GM23338 (cell line): Measurements from ENCODE around the gene ARID1B. TPM values are rescaled to one million over a fixed set of nuclear protein-coding genes. Genes with fewer than 3 reads are reported as not detected.

ENCODE experiments used
- ATAC-seq: fragments of 200-7000 bp; cut with Tn5 transposase; 3 replicates; pipeline ENCODE4 v1.9.1; 2020
- DNase-seq: peaks from one replicate; pipeline ENCODE4 v3.0.0-alpha.2; 2015; ENCODE audit warnings: low spot score
- H2AFZ ChIP-seq: fragments of 200-600 bp; sonication (generic); 2 replicates; pipeline ENCODE4 v1.8.0; 2016; ENCODE audit warnings: antibody characterized with exemption, mild to moderate bottlenecking, moderate library complexity
- H3F3A ChIP-seq: fragments of 200-600 bp; sonication (generic); replicated peaks from 2 replicates; pipeline ENCODE4 v1.8.0; 2017; ENCODE audit warnings: antibody characterized with exemption, mixed run types, low read depth
- H3K27ac ChIP-seq: fragments of 200-600 bp; sonication (generic); 2 replicates; pipeline ENCODE4 v1.6.1; 2016; ENCODE audit warnings: low read depth
- H3K27me3 ChIP-seq: fragments of 200-600 bp; sonication (generic); 2 replicates; pipeline ENCODE4 v1.8.0; 2016; ENCODE audit warnings: mild to moderate bottlenecking, mixed run types, moderate library complexity; ENCODE audit not compliant: insufficient read depth
- H3K36me3 ChIP-seq: fragments of 200-600 bp; sonication (generic); 2 replicates; pipeline ENCODE4 v1.8.0; 2016; ENCODE audit warnings: mild to moderate bottlenecking; ENCODE audit not compliant: insufficient read depth
- H3K4me1 ChIP-seq: fragments of 200-600 bp; sonication (generic); 2 replicates; pipeline ENCODE4 v1.8.0; 2016; ENCODE audit warnings: mild to moderate bottlenecking, moderate library complexity; ENCODE audit not compliant: insufficient read depth
- H3K4me2 ChIP-seq: fragments of 200-600 bp; sonication (generic); 2 replicates; pipeline ENCODE4 v1.7.1; 2017; ENCODE audit warnings: mixed run types
- H3K4me3 ChIP-seq: fragments of 200-600 bp; sonication (generic); 2 replicates; pipeline ENCODE4 v1.6.1; 2016; ENCODE audit warnings: mixed run types
- H3K79me2 ChIP-seq: fragments of 200-600 bp; sonication (generic); replicated peaks from 2 replicates; pipeline ENCODE4 v1.8.0; 2017; ENCODE audit warnings: mild to moderate bottlenecking; ENCODE audit not compliant: insufficient read depth
- H3K9me2 ChIP-seq: fragments of 200-600 bp; sonication (generic); 2 replicates; pipeline ENCODE4 v1.8.0; 2017; ENCODE audit not compliant: insufficient read depth
- H4K20me1 ChIP-seq: fragments of 200-600 bp; sonication (generic); replicated peaks from 2 replicates; pipeline ENCODE4 v1.8.0; 2017; ENCODE audit warnings: mild to moderate bottlenecking; ENCODE audit not compliant: insufficient read depth
- H3K27ac Mint-ChIP-seq: 2 replicates; pipeline ENCODE4 v1.8.0; 2020; ENCODE audit warnings: inconsistent platforms, mild to moderate bottlenecking, moderate library complexity, mixed read lengths
- H3K27me3 Mint-ChIP-seq: 3 replicates; pipeline ENCODE4 v1.8.0; 2022; ENCODE audit warnings: low read depth, mild to moderate bottlenecking, moderate library complexity, mixed read lengths, inconsistent platforms; ENCODE audit not compliant: insufficient read depth, poor library complexity
- H3K36me3 Mint-ChIP-seq: 3 replicates; pipeline ENCODE4 v1.8.0; 2021; ENCODE audit warnings: low read depth, mild to moderate bottlenecking, inconsistent platforms, moderate library complexity, mixed read lengths
- H3K4me1 Mint-ChIP-seq: 3 replicates; pipeline ENCODE4 v1.8.0; 2020; ENCODE audit warnings: mild to moderate bottlenecking, inconsistent platforms, mixed read lengths
- H3K4me3 Mint-ChIP-seq: 3 replicates; pipeline ENCODE4 v1.8.0; 2021; ENCODE audit warnings: moderate library complexity, mild to moderate bottlenecking, inconsistent platforms, mixed read lengths
- H3K9me3 Mint-ChIP-seq: 3 replicates; pipeline ENCODE4 v1.8.0; 2020; ENCODE audit warnings: moderate library complexity, mild to moderate bottlenecking, inconsistent platforms, mixed read lengths
- CTCF ChIP-seq, 2 experiments: fragments of 200-600 bp in 1 of 2; sonication (generic) in 1 of 2; conservative IDR thresholded peaks; 2 replicates each; pipeline versions ENCODE4 v1.5.1 to v1.6.1; 2016 to 2017; ENCODE audit warnings: antibody characterized with exemption in 2 of 2, low read depth in 2 of 2, mild to moderate bottlenecking in 2 of 2, moderate library complexity in 1 of 2
- ETS1 ChIP-seq: IDR thresholded peaks from 2 replicates; pipeline ENCODE4 v1.6.1; 2016; ENCODE audit warnings: antibody characterized with exemption
- EZH2phosphoT487 ChIP-seq: fragments of 200-600 bp; sonication (generic); IDR thresholded peaks from one replicate; pipeline ENCODE4 v1.8.1; 2018; ENCODE audit warnings: antibody characterized with exemption; ENCODE audit not compliant: unreplicated experiment
- NANOG ChIP-seq: IDR thresholded peaks from 2 replicates; pipeline ENCODE4 v1.6.1; 2016; ENCODE audit warnings: antibody characterized with exemption, borderline replicate concordance
- POLR2AphosphoS5 ChIP-seq: IDR thresholded peaks from 2 replicates; pipeline ENCODE4 v1.6.1; 2016; ENCODE audit warnings: antibody characterized with exemption, low read depth
- REST ChIP-seq: IDR thresholded peaks from one replicate; pipeline ENCODE4 v1.6.1; 2018; ENCODE audit warnings: antibody characterized with exemption; ENCODE audit not compliant: unreplicated experiment
- polyA plus RNA-seq: library from polyadenylated mRNA; unstranded; fragments of >200 nt; fragmentation: Nextera tagmentation; extraction: Ambion mirVana; gene quantifications from 2 replicates; pipeline ENCODE4 v1.2.1, GENCODE V29; 2016
- total RNA-seq: library from RNA; depleted of rRNA; stranded (reverse); fragments of >200 nt; shearing (Covaris generic); gene quantifications from 2 replicates; pipeline ENCODE4 v1.2.3, GENCODE V29; 2014

The ARID1B gene
- total and polyA plus RNA-seq, 2 experiments from 2014 or later = 59.3 to 72.2 TPM

GRCh38 chr6:157215717-157216116 lies 438.5 kb downstream of the ARID1B start (continued):
- TF ChIP-seq REST (no peak), POLR2AphosphoS5 (no peak), CTCF (conservative IDR thresholded peaks at IDR 0.05; ENCODE audit: low read depth in 2 of 2) (no peak), NANOG (no peak), EZH2phosphoT487 (no peak)

GRCh38 chr6:157216570-157216969 lies 439.4 kb downstream of the ARID1B start:
- ATAC-seq = no peak
- peaks cover 2% of the 10 kb centered on the region; the same call in 1 of the 2 replicates for H3K9me2 ChIP-seq
- no peak overlapping the region for H2AFZ ChIP-seq
- TF ChIP-seq ETS1 = no peak
- no peaks in the 10 kb centered on the region for H3K79me2 ChIP-seq
- H3K27me3 ChIP-seq = no peaks in the 10 kb centered on the region
- no peaks in the 10 kb centered on the region; the same call in 2 of the 3 replicates for H3K36me3 Mint-ChIP-seq
- no peak for DNase-seq
- H3K4me1 Mint-ChIP-seq = peaks cover 16% of the 10 kb centered on the region
- no peak overlapping the region for H3K27ac Mint-ChIP-seq
- H3F3A ChIP-seq = no peaks in the 10 kb centered on the region
- peaks cover 2% of the 10 kb centered on the region for H3K27me3 Mint-ChIP-seq
- no peaks in the 10 kb centered on the region for H3K4me1 ChIP-seq
- H3K27ac ChIP-seq = no peak overlapping the region
- H3K4me2 ChIP-seq = no peak overlapping the region
- H4K20me1 ChIP-seq = no peaks in the 10 kb centered on the region
- H3K36me3 ChIP-seq = no peaks in the 10 kb centered on the region
- no peak overlapping the region for H3K4me3 ChIP-seq
- no peaks in the 10 kb centered on the region for H3K9me3 Mint-ChIP-seq
- H3K4me3 Mint-ChIP-seq = no peak overlapping the region
